BLaER1 (cell line): ENCODE data around the gene NIN.

Experiments
- H3K27ac ChIP-seq: shearing (Covaris generic); formaldehyde crosslinking; 2 replicates; pipeline ENCODE4 v1.8.1; 2022
- H3K27me3 ChIP-seq: shearing (Covaris generic); formaldehyde crosslinking; 2 replicates; pipeline ENCODE4 v1.8.1; 2022
- H3K36me3 ChIP-seq: shearing (Covaris generic); formaldehyde crosslinking; 2 replicates; pipeline ENCODE4 v1.8.1; 2022
- H3K4me1 ChIP-seq: shearing (Covaris generic); formaldehyde crosslinking; 2 replicates; pipeline ENCODE4 v1.8.1; 2022
- H3K4me2 ChIP-seq: shearing (Covaris generic); formaldehyde crosslinking; 2 replicates; pipeline ENCODE4 v1.8.1; 2022
- H3K4me3 ChIP-seq: shearing (Covaris generic); formaldehyde crosslinking; 2 replicates; pipeline ENCODE4 v1.8.1; 2022
- H3K9ac ChIP-seq: shearing (Covaris generic); formaldehyde crosslinking; 2 replicates; pipeline ENCODE4 v1.8.1; 2022
- H3K9me3 ChIP-seq: shearing (Covaris generic); formaldehyde crosslinking; 2 replicates; pipeline ENCODE4 v1.8.1; 2022
- H4K20me1 ChIP-seq: shearing (Covaris generic); formaldehyde crosslinking; 2 replicates; pipeline ENCODE4 v1.8.1; 2022
- Cebpa-rat ChIP-seq: shearing (Covaris generic); IDR thresholded peaks from 2 replicates; pipeline ENCODE4 v1.8.1; 2022

The NIN gene

DNA sequence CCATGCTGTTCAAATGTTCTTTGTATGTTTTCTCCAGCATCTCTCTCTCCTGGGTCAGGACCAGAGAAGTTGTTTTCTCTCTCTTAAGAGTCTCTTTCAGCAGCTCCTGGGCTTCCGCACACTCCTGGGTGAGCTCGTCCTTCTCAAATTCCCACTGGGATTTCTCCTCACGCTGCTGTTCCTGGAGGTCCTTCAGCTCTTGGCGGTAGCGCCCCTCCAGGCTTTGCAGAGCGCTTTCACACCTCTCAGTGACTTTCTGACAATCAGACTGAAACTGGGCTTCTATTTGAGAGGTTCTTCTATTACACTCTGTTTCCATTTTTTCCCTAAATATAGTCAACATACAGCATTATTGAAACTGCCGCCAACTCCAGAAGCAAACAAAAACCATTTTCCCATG, 72.7 kb downstream of the NIN start:
- no peak overlapping the region for H3K9ac ChIP-seq
- TF ChIP-seq Cebpa-rat, result no peak
- peaks cover 97% of the 10 kb centered on the region for H3K36me3 ChIP-seq
- no peaks in the 10 kb centered on the region for H3K9me3 ChIP-seq
- H3K4me2 ChIP-seq, result no peak overlapping the region
- H4K20me1 ChIP-seq, result no peaks in the 10 kb centered on the region
- no peak overlapping the region for H3K4me3 ChIP-seq
- no peak overlapping the region for H3K27ac ChIP-seq
- H3K27me3 ChIP-seq, result no peaks in the 10 kb centered on the region
- peaks cover 21% of the 10 kb centered on the region for H3K4me1 ChIP-seq

DNA sequence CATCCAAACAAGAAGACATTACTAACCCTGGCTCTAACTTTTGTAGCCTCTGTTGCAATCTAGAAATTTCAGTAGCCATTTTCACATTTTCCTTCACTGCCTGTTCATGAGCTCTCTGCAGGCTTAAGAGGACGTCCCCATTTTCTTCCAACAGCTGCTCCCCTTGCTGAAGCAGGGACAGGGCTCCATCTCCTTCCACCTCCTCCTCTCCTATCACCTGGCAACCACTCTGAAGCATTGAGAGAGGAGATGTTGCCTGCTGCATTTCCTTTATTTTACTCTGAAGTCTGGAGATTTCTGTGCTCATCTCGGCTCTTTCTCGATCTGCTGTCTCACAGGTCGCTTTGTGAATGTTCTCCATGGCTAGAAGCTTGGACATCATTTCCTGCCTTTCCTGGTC, 73.3 kb downstream of the NIN start:
- Histone ChIP-seq H3K4me3 (no peak overlapping the region), H3K9ac (no peak overlapping the region), H3K36me3 (peaks cover 97% of the 10 kb centered on the region), H3K4me2 (no peak overlapping the region), H4K20me1 (no peaks in the 10 kb centered on the region), H3K27ac (no peak overlapping the region), H3K9me3 (no peaks in the 10 kb centered on the region), H3K27me3 (no peaks in the 10 kb centered on the region), H3K4me1 (peaks cover 21% of the 10 kb centered on the region)
- TF ChIP-seq Cebpa-rat, result no peak

DNA sequence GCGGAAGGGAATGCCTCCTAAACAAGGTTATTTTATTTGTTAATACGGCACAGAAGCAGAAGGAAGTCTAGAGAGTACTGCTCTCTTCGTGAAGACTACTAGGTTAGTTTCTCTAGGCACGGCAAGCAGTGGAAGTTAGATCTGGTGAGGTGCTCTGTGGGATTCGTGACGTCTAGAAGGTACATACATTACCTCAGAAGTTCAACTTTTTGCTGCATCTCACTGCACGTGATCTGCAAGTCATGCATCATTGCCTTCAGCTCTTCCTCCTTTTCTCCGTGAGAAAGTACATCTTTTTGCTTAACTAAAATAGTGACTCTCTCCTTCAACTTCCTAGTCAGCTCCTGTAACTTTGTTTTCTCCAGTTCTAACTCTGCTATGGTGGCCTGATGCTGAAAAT, 74.7 kb downstream of the NIN start:
- no peak overlapping the region for H3K27ac ChIP-seq
- H3K4me3 ChIP-seq, result no peak overlapping the region
- H4K20me1 ChIP-seq, result no peaks in the 10 kb centered on the region
- TF ChIP-seq Cebpa-rat, result no peak
- peaks cover 96% of the 10 kb centered on the region for H3K36me3 ChIP-seq
- no peaks in the 10 kb centered on the region for H3K27me3 ChIP-seq
- H3K4me1 ChIP-seq, result peaks cover 21% of the 10 kb centered on the region
- no peak overlapping the region for H3K9ac ChIP-seq
- H3K9me3 ChIP-seq, result no peaks in the 10 kb centered on the region
- H3K4me2 ChIP-seq, result peak overlapping the region; percentile 42

DNA sequence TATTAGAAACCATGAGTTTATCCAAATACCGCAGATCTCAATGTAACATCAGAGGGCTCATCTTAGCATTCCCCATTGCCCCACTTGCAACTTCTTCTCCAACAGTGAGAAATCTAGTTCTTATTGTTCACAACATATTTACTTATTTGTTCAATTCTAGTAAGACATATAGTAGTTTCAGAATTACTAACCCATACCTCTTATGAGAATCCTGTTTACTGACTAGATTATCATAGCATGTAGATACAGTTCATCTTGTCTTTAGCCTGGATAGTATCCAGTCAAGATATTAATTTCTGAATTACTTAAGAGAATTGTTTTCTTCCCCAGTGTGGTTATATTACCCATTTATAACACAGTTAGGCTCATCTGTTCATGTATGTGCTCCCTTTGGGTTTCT, 80.6 kb downstream of the NIN start:
- no peaks in the 10 kb centered on the region for H3K4me1 ChIP-seq
- no peaks in the 10 kb centered on the region for H3K27me3 ChIP-seq

DNA sequence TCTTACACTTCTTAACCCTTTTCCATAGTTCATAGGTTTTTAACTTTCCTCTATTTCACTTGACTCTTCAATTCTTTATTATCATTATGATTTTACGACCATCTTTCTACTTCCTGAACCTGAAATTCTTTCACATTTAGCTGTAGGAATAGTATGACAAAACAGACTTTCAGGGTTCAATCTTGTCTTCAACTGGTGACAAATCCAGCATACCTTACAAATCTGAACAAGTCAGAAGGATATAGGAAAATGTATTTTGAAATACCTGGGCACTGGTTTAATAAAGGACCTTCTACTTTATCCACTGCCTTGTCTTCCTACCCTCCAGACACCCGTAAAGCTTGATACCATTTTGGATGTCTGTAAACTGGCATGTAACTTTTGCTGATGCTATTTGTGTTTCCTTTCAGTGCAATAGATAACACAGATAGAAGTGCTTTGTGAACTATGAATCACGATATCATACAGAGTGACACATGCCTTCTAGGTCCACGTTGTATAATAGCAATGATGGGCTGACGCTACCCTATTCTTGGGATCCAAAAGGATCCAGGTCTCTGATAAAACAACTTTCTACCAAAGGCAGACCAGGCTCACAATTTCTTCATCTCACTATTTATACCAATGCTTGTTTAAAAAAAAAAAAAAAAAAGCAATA, 85.4 kb downstream of the NIN start:
- peaks cover 97% of the 10 kb centered on the region for H3K36me3 ChIP-seq
- no peak for TF ChIP-seq Cebpa-rat
- no peak overlapping the region for H3K27ac ChIP-seq
- H4K20me1 ChIP-seq, result no peaks in the 10 kb centered on the region
- H3K4me2 ChIP-seq, result no peak overlapping the region
- peaks cover 9% of the 10 kb centered on the region; the same call in 1 of the 2 replicates for H3K9me3 ChIP-seq
- 0 out of 2 replicates have a peak, but pooled peaks cover 4% of the 10 kb centered on the region for H3K4me1 ChIP-seq
- no peaks in the 10 kb centered on the region for H3K27me3 ChIP-seq
- H3K4me3 ChIP-seq, result no peak overlapping the region
- no peak overlapping the region for H3K9ac ChIP-seq

More for the DNA sequence above, 80.6 kb downstream of the NIN start:
- Histone ChIP-seq H3K4me3 (no peak overlapping the region), H3K4me2 (no peak overlapping the region), H3K27ac (no peak overlapping the region), H3K9ac (no peak overlapping the region), H4K20me1 (no peaks in the 10 kb centered on the region), H3K9me3 (peaks cover 9% of the 10 kb centered on the region; the same call in 1 of the 2 replicates), H3K36me3 (peaks cover 95% of the 10 kb centered on the region)
- no peak for TF ChIP-seq Cebpa-rat

DNA sequence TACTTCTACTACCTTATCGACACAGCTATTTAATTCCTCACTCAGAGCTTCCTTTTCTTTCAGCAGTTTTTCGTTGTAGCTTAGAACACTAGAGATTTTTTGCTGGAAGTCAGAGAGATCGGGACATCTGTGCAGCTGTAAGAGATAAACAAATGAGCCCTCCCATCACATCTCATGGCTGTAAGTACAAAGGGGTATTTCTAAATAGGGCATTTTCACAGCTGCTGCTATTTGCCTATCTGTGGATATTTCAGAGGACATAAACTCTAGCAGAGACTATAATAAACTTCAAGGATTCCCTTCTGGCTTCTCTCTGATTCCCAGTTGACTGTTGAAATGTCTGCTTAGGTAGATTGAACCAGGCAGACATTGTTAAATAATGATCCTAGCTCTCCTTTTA, 86.7 kb downstream of the NIN start:
- Histone ChIP-seq H3K27me3 (no peaks in the 10 kb centered on the region), H3K4me1 (0 out of 2 replicates have a peak, but pooled peaks cover 9% of the 10 kb centered on the region), H3K9me3 (peaks cover 1% of the 10 kb centered on the region; the same call in 1 of the 2 replicates), H3K4me2 (no peak overlapping the region), H3K4me3 (no peak overlapping the region), H3K27ac (no peak overlapping the region), H3K9ac (no peak overlapping the region), H3K36me3 (peaks cover 95% of the 10 kb centered on the region), H4K20me1 (no peaks in the 10 kb centered on the region)
- TF ChIP-seq Cebpa-rat, result no peak

DNA sequence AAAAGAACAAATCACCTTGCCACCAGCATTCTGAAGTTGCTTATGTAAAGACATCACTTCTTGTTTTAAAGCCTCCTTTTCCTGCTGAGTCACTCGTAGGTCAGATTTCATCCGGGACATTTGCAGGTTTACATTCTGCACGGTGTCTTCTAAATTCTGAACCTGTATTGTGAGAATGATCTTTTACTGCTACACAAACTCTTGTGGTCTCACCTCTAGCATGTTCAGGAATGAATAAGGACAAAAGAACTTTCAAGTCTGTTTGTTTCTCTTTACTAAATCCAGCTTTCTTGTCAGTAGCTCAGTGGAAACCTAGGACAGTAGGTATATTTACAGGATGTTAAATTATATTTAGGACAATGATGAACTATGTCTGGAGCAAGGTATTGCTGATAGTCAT, 89.4 kb downstream of the NIN start:
- H4K20me1 ChIP-seq, result no peaks in the 10 kb centered on the region
- no peak for TF ChIP-seq Cebpa-rat
- H3K27ac ChIP-seq, result no peak overlapping the region
- 0 out of 2 replicates have a peak, but pooled peaks cover 9% of the 10 kb centered on the region for H3K4me1 ChIP-seq
- no peak overlapping the region for H3K4me3 ChIP-seq
- no peaks in the 10 kb centered on the region for H3K27me3 ChIP-seq
- no peak overlapping the region for H3K9ac ChIP-seq
- H3K9me3 ChIP-seq, result no peaks in the 10 kb centered on the region
- peaks cover 98% of the 10 kb centered on the region for H3K36me3 ChIP-seq
- H3K4me2 ChIP-seq, result no peak overlapping the region

DNA sequence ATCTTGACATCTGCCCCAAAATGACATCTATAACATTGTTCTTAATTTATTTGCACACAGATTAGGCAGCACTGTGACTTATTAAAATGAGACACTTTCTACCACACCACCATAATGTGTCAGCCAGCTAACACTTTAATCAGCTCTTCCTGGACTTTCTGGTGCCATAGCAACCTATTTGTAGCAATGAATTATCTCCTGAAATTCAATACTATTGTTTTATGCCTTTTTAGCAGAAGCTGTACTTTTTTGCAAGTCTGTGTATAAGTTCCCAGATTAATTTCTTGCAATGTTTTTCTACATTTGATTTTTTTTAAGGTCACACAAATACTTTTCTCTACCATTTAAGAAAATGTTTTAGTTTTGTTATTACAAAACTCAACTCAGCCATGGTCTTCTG, 90.1 kb downstream of the NIN start:
- no peaks in the 10 kb centered on the region for H3K9me3 ChIP-seq
- H3K27me3 ChIP-seq, result no peaks in the 10 kb centered on the region
- H3K4me1 ChIP-seq, result 0 out of 2 replicates have a peak, but pooled peaks cover 9% of the 10 kb centered on the region
- no peaks in the 10 kb centered on the region for H4K20me1 ChIP-seq
- H3K4me3 ChIP-seq, result no peak overlapping the region
- TF ChIP-seq Cebpa-rat, result no peak
- H3K4me2 ChIP-seq, result no peak overlapping the region
- no peak overlapping the region for H3K9ac ChIP-seq
- peaks cover 98% of the 10 kb centered on the region for H3K36me3 ChIP-seq
- no peak overlapping the region for H3K27ac ChIP-seq

DNA sequence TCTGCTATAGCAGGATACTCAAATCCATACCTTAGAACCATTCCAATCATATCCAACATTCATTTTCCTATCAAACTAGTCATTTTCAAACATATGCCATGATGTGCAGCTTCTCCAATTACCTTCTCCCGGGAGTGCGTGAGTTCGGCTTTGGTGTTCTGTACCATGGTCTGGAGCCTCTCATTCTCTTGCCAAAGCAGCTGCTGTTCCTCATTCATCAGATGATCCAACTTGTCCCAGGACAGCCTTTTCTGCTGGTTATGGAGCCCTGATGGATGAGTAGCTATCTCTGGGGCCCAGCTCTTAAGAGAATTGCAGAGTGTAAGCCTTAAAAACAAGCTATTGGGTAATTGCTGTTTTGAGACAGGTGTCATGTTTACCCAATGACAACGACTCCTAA, 91.8 kb downstream of the NIN start:
- no peaks in the 10 kb centered on the region for H3K9me3 ChIP-seq
- no peak overlapping the region for H3K27ac ChIP-seq
- H3K4me1 ChIP-seq, result 0 out of 2 replicates have a peak, but pooled peaks cover 9% of the 10 kb centered on the region
- H3K4me3 ChIP-seq, result no peak overlapping the region
- H3K36me3 ChIP-seq, result peaks cover 98% of the 10 kb centered on the region
- H3K27me3 ChIP-seq, result no peaks in the 10 kb centered on the region
- H3K9ac ChIP-seq, result no peak overlapping the region
- no peak overlapping the region for H3K4me2 ChIP-seq
- H4K20me1 ChIP-seq, result no peaks in the 10 kb centered on the region
- no peak for TF ChIP-seq Cebpa-rat

DNA sequence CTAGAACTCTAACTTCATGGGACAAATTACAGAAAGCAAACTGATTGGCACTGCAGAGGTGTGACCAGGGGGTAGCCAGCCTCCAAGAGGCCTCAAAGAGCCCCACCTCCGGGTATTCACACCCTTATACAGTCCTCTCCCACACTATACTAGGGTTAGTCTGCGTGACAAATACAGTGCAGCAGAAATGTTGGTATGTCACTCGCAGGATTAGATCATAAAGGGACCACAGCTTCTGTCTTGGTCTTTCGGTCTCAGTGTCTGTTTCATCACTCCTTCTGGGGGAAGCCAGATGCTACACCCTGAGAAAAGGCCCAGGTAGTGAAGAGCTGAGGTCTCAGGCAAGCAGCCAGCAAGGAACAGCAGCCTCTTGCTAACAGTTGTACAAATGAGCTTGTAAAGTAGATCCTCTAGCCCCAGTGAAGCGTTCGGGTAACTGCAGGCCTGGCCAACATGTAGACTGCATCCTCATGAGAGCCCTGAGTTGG, 94.0 kb downstream of the NIN start:
- TF ChIP-seq Cebpa-rat, result no peak
- H4K20me1 ChIP-seq, result no peaks in the 10 kb centered on the region
- 0 out of 2 replicates have a peak, but pooled peaks cover 9% of the 10 kb centered on the region for H3K4me1 ChIP-seq
- H3K4me3 ChIP-seq, result no peak overlapping the region
- peaks cover 98% of the 10 kb centered on the region for H3K36me3 ChIP-seq
- H3K27ac ChIP-seq, result no peak overlapping the region
- H3K4me2 ChIP-seq, result no peak overlapping the region
- no peak overlapping the region for H3K9ac ChIP-seq
- H3K27me3 ChIP-seq, result no peaks in the 10 kb centered on the region
- no peaks in the 10 kb centered on the region for H3K9me3 ChIP-seq
